Measurements from ENCODE around the gene CLCC1. TPM values are rescaled to one million over a fixed set of nuclear protein-coding genes. Genes with fewer than 3 reads are reported as not detected.

The CLCC1 gene
- total RNA-seq, 1 experiment from 2014 or later = 29.5 TPM

DNA sequence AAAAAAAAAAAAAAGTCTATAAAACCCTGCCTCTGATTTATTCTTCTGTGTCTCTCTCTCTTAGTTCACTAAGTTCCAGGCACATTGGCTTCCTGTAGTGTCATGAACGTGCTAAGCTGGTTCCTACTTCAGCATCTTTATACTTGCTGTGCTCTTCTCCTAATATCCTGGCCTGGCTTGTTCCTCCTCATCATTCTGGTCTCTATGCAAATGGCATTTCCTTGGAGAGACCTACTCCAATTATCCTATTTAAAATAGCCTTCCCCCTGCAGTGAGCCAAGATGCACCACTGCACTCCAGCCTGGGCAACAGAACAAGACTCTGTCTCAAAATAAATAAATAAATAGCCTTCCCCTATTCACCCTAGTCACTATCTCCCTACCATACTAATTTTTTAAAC is 9.7 kb upstream of the CLCC1 start:
- H3K4me3 Mint-ChIP-seq (ENCODE audit: low read depth, unreplicated experiment) = no peak overlapping the region
- H3K9me3 Mint-ChIP-seq (ENCODE audit: low read depth, unreplicated experiment) = no peaks in the 10 kb centered on the region
- H3K36me3 Mint-ChIP-seq (ENCODE audit: insufficient read depth, unreplicated experiment) = peaks cover 4% of the 10 kb centered on the region
- CTCF ChIA-PET = no interaction called here
- no peak for DNase-seq
- no TSS peak for BruUV-seq (replicated peaks)
- no peaks in the 10 kb centered on the region for H3K4me1 Mint-ChIP-seq (ENCODE audit: low read depth, unreplicated experiment)
- intact Hi-C loops (cut with micrococcal nuclease; ENCODE audit: unreplicated experiment) = no loop called here
- TF ChIP-seq, protein P1, sequence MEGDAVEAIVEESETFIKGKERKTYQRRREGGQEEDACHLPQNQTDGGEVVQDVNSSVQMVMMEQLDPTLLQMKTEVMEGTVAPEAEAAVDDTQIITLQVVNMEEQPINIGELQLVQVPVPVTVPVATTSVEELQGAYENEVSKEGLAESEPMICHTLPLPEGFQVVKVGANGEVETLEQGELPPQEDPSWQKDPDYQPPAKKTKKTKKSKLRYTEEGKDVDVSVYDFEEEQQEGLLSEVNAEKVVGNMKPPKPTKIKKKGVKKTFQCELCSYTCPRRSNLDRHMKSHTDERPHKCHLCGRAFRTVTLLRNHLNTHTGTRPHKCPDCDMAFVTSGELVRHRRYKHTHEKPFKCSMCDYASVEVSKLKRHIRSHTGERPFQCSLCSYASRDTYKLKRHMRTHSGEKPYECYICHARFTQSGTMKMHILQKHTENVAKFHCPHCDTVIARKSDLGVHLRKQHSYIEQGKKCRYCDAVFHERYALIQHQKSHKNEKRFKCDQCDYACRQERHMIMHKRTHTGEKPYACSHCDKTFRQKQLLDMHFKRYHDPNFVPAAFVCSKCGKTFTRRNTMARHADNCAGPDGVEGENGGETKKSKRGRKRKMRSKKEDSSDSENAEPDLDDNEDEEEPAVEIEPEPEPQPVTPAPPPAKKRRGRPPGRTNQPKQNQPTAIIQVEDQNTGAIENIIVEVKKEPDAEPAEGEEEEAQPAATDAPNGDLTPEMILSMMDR (IDR thresholded peaks at IDR 0.05; ENCODE audit: unreplicated experiment) = no peak
- no peaks in the 10 kb centered on the region for H3K27me3 Mint-ChIP-seq (ENCODE audit: unreplicated experiment)
- H3K27ac Mint-ChIP-seq (ENCODE audit: unreplicated experiment) = no peak overlapping the region

DNA sequence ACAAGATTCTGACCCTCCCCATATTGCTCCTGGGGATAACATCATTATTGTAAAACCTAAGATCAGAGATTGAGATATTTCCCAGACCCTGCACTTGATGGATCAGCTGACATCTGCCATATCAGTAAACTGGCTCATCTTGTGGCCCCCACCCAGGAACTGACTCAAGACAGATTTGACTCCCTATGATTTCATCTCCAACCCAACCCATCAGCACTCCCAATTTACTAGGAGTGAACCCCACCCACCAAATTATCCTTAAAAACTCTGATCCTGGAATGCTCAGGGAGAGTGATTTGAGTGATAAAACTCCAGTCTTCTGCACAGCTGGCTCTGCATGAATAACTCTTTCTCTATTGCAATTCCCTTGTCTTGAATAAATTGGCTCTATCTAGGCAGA is 6.1 kb upstream of the CLCC1 start:
- intact Hi-C loops (cut with micrococcal nuclease; ENCODE audit: unreplicated experiment) = no loop called here
- no peak overlapping the region for H3K4me3 Mint-ChIP-seq (ENCODE audit: low read depth, unreplicated experiment)
- H3K27ac Mint-ChIP-seq (ENCODE audit: unreplicated experiment) = no peak overlapping the region
- H3K4me1 Mint-ChIP-seq (ENCODE audit: low read depth, unreplicated experiment) = no peaks in the 10 kb centered on the region
- H3K36me3 Mint-ChIP-seq (ENCODE audit: insufficient read depth, unreplicated experiment) = peaks cover 4% of the 10 kb centered on the region
- no peaks in the 10 kb centered on the region for H3K9me3 Mint-ChIP-seq (ENCODE audit: low read depth, unreplicated experiment)
- BruUV-seq (replicated peaks) = no TSS peak
- CTCF ChIA-PET = no interaction called here
- H3K27me3 Mint-ChIP-seq (ENCODE audit: unreplicated experiment) = no peaks in the 10 kb centered on the region
- no peak for DNase-seq
- TF ChIP-seq, protein P1 (IDR thresholded peaks at IDR 0.05; ENCODE audit: unreplicated experiment) = no peak

DNA sequence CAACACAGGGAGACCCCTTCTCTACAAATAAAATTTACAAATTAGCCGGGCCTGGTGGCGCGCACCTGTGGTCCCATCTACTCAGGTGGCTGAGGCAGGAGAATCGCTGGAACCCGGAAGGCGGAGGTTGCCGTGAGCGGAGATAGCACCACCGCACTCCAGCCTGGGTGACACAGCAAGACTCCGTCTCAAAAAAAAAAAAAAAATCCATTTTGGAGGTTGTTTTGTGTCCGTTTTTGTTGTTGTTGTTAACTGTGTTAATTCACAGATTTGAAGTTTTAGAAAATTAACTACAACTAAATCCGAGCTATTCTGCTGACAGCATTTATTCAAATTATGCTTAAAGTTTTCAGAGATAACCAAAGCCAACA is 618 bp downstream of the CLCC1 start:
- intact Hi-C loops (cut with micrococcal nuclease; ENCODE audit: unreplicated experiment) = no loop called here
- peak; percentile 31 for DNase-seq
- CTCF ChIA-PET = no interaction called here
- TSS peak; percentile 38 for BruUV-seq (replicated peaks)
- Mint-ChIP-seq H3K4me1 (ENCODE audit: low read depth, unreplicated experiment) (peaks cover 17% of the 10 kb centered on the region), H3K4me3 (ENCODE audit: low read depth, unreplicated experiment) (peak overlapping the region; percentile 77), H3K9me3 (ENCODE audit: low read depth, unreplicated experiment) (no peaks in the 10 kb centered on the region), H3K27ac (ENCODE audit: unreplicated experiment) (peak overlapping the region; percentile 92), H3K36me3 (ENCODE audit: insufficient read depth, unreplicated experiment) (peaks cover 23% of the 10 kb centered on the region), H3K27me3 (ENCODE audit: unreplicated experiment) (no peaks in the 10 kb centered on the region)
- TF ChIP-seq, protein P1 (IDR thresholded peaks at IDR 0.05; ENCODE audit: unreplicated experiment) = no peak

DNA sequence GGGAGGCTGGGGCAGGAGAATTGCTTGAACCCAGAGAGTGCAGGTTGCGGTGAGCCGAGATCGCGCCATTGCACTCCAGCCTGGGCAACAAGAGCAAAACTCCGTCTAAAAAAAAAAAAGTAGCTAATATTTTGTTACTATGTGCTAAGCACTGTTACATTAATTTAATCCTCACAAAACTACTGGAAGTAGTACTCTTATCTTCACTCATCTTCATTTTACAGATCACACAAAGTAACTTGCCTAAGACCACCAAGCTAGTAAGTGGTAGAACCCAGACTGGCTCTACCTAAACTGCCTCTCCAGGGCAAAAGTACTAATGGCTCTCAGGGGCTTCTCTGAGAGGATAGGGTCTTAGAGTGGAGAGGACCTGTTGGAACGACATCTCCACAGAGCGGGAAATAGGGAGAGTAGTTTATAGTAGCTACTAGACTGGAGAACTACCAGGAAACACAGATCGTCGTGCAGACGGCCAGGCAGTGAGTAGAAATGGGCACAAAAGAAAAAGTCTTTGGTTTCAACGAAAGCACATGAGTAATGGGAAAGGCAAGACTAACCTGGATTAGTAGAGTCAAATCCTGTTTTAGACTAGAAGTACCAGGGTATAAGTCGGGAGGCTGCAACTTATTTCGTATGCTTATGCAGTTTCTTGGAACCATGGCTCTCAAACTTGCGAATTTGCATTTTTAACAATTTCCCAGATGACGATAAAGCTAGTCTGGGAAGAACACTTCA is 1.4 kb downstream of the CLCC1 start:
- Mint-ChIP-seq H3K27me3 (ENCODE audit: unreplicated experiment) (no peaks in the 10 kb centered on the region), H3K36me3 (ENCODE audit: insufficient read depth, unreplicated experiment) (peaks cover 23% of the 10 kb centered on the region), H3K27ac (ENCODE audit: unreplicated experiment) (peak overlapping the region; percentile 92), H3K4me3 (ENCODE audit: low read depth, unreplicated experiment) (peak overlapping the region; percentile 77), H3K9me3 (ENCODE audit: low read depth, unreplicated experiment) (no peaks in the 10 kb centered on the region), H3K4me1 (ENCODE audit: low read depth, unreplicated experiment) (peaks cover 17% of the 10 kb centered on the region)
- TF ChIP-seq, protein P1 (IDR thresholded peaks at IDR 0.05; ENCODE audit: unreplicated experiment) = no peak
- BruUV-seq (replicated peaks) = no TSS peak
- intact Hi-C loops (cut with micrococcal nuclease; ENCODE audit: unreplicated experiment) = no loop called here
- CTCF ChIA-PET = no interaction called here
- DNase-seq = no peak

All from Calu3 (cell line).